GM23248 (cell line): Measurements from ENCODE around the gene FBXW11.

ENCODE experiments used
- EZH2 ChIP-seq: fragments of 200-600 bp; sonication (generic); IDR thresholded peaks from 2 replicates; pipeline ENCODE4 v1.6.1; 2018; ENCODE audit warnings: antibody characterized with exemption, mild to moderate bottlenecking; ENCODE audit not compliant: insufficient read depth, poor library complexity, severe bottlenecking
- EZH2phosphoT487 ChIP-seq: fragments of 200-600 bp; sonication (generic); IDR thresholded peaks from 2 replicates; pipeline ENCODE4 v1.6.1; 2018; ENCODE audit warnings: antibody characterized with exemption, moderate library complexity, mild to moderate bottlenecking, low read depth; ENCODE audit not compliant: insufficient read depth

DNA sequence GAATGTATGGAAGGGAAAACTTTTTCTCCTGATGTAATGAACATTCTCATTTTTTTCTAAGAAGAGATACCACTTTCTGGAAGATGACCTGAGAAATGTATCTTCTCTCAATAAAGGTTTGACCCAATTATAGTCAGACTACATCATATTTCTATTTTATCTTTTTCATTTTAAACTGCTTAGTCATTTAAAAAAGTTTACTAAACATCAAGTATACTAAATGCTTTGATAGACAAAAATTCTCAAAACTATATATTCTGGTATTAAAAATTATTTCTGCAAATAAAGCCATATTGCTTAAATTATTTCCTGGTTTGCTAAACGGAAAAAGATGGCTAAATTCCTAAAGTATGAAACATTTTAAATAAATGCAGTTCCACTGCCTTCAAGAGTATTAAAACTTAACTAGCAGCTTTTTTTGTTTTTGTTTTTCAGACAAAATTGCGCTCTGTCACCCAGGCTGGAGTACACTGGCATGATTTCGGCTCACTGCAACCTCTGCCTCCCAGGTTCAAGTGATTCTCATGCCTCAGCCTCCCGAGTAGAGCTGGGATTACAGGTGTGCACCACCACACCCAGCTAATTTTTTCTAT lies 37.1 kb downstream of the FBXW11 start:
- TF ChIP-seq EZH2 (no peak), EZH2phosphoT487 (no peak)
